GM19238 (cell line): ENCODE data around the gene MRGPRF.
"Not testable (repeated sequence)": the region's sequence is repeated elsewhere in the genome, so short reads cannot be mapped to it uniquely, and the experiment has no call there.

Source experiments
- DNase-seq: peaks from one replicate; pipeline ENCODE4 v3.0.0; 2011; ENCODE audit warnings: low spot score; ENCODE audit not compliant: insufficient read length

The MRGPRF gene

DNA sequence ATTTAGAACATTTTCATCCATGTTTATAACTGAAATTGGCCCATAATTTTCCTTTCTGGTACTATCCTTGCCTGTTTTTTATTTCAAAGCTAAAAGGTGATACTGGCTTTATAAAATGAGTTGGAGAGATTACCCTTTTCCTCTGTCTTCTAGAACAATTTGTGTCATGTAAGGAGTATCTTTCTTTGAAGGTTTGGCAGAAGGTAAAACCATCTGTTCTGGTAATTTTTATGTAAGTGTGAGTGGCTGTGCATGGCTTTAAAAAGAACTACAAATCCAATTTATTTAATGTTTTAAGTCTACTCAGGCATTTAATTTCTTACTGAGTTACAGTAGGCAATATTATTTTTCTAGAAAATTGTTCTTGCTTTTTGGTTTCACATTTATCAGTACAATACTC lies 24.6 kb downstream of the MRGPRF start:
- DNase-seq: no peak

DNA sequence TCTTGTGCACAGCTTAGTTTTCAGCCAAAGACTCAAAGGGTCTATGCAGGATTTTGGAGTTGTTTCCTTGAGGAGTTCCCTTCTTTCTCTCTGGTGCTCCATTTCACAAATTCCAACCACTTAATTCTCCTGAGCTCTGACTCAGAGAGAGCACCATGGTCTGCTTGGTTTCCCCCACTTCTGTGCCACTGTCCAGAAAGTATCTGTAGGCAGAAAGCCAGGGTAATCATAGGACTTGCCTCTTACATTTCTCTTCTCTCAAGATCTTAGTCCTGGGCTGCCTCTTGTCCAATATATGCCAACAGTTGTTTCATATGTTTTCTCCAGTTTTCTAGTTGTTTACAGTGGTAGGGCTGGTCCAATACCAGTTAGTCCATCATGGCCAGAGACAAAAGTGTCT lies 25.8 kb downstream of the MRGPRF start:
- no peak for DNase-seq

DNA sequence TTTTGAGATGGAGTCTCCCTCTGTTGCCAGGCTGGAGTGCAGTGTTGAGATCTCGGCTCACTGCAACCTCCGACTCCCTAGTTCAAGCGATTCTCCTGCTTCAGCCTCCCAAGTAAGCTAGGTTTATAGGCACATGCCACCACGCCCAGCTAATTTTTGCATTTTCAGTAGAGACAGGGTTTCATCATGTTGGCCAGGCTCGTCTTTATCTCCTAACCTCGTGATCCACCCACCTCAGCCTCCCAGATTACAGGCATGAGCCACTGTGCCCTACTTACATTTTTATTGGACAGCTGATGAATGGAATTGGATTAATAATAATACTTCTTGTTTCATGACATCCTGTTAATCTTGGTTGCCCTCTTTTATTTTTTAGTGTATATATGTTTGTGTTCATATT lies 29.2 kb downstream of the MRGPRF start:
- DNase-seq: no peak

DNA sequence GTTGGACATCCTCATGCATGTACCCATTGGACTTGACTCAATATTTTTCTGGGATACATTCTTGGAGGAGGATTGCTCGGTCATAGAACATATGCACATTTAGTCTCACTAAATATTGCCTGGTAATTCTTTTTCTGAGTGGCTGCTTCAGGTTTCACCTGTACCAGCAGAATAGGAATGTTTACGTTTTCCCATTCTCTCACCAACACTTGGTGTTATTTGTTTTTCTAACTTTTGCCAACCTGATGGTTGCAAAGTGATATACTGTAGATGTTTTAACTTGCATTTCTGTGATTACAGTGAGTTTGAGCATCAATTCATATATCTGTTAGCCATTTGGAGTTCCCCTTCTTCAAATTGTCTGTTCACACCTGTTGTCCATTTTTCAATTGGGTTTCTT lies 30.9 kb downstream of the MRGPRF start:
- no peak for DNase-seq

DNA sequence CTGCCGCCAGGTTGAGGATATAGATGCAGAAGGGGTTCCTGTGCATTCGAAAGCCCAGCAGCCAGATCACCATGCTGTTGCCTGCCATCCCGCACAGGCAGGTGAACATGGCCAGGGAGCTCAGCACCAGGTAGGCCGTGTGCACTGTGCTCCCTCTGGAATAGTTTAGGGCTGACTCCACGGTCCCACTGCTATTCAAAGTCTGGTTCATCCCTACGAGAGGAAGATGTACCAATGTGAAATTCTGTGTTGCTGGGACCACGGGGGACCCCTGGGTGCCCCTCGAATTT lies 32.3 kb downstream of the MRGPRF start, which contains the start of gene MRGPRD:
Gene MRGPRD, minus strand, starts transcription at position 211 of the 290 bp plus-strand sequence. Its CDS starts 0 bp downstream, at position 211.
- DNase-seq: no peak

DNA sequence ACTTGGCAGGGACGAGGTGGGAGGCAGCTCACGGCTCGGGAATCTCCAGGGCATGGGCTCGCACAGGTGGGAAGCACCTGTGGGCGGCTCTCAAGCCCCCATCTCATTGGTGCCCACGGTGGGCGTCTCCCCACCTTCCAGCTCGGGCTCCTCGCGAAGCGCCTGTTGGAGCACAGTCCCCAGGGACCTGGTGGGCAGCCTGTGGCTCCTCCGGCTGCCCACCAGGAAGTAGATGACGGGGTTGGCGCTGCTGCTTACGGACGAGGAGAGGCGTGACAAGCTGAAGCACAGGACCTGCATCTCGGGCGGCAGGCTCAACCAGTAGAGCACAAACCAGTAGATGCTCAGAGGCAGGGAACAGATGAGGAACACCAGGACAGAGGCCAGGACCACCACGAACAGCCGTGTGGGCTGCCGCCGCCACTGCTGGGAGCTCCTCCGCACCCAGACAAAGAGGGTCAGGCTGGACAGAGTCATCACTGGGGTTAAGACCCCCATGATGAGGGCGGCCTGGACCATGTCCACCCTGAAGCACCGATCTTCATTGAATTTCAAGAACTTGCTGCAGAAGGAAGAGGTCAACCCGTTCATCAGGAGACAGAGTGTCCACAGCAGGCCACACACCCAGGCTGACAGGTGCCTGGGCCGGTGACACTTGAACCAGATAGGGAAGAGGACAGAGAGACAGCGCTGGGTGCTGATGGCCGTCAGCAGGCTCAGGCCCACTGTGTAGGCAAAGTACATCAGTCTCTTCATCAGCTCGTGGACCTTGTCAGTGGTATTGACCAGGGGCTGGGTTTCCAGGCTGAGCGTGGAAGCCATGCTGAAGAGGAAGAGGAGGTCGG lies 32.9 kb downstream of the MRGPRF start:
- DNase-seq: no peak

DNA sequence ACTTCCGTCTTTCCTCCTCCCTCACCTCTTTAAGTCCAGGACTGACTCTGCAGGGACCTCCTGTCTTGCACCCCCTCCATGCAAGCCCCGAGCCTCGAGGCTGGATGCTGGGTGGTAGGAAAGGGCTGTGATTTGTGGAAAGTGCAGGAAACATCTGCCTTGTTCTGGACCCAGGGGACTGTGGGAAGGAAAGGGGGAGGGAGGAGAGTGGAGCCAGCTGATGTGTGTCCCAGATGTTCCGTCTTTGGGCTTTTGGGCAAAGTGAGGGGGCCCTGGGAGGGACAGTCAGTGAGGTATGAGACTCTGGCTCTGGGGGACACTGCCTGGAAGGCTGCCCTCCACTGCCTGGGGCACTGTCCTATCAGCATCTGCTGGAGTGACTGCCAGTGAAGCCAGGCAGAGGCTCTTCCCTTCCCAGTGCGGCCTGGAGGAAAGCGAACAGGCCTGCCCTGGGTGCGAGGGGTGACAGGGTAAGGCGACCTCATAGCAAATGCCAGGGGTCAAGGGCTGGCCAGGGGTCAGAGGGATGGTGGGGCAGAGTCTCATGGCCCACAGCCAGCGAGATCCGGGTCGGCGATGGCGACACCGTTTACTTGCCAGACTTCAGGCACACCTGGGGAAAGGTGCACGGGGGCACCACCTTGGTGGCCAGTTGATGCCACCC lies 34.0 kb downstream of the MRGPRF start:
- no peak for DNase-seq

- no peak for DNase-seq
These were observed 34.5 kb downstream of the MRGPRF start for GRCh38 chr11:68978626-68978930.

DNA sequence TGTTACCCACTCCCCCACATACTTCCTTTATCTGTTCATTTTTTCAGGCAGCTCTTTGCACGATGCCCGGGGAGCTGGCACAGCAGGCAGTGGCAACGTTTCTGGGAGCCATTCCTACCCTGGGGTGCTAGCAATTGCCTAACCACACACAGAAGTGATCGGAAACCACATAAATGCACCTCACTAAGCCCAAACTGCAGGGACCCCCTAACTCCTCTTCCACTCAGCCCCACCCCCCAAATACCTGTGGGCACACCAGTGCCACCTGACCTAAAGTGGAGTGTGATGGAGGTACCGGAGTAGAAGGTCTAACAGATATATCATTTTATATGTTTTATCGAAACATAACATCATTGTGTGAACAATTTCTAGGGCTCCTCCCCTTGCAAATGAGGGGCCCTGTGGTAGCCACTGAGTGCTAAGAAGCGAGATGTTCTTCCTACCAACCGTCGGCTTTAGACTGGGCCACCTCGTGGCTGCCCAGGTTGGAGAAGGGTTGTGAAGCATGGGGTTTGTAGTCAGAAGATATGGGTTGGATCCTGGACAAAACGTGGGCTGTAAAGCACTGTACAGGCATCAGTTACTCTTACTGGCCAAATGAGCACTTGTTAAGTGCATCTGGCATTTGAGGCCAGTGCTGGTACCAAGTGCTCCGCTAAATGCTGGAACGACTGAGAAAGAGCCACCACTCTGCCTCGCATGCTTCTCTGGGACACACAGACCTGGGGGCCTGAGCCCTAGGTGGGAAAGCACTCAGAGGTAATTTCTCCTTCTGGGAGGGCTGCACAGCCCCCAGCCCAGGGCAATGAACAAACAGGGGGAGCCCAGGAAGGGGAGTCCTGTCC lies 35.0 kb downstream of the MRGPRF start:
- DNase-seq: no peak

DNA sequence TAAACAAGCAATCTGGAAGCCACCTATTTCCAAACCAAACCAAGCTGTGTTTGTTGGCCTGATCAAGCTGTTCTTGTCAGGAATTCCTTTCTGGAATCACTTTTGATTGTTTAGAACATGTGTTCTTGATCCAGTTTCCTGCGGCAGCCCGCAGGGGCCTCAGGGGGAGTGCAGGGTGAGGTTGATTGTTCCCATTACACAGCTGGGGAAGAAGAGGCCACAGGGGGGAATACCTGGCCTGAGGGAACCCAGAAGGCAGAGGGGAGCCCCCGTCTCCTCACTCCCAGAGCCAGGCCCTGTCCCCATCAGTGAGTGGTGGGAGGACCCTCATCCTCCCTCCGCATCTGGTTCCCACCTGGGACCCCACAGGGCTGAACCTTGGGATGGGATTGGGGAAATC lies 36.5 kb downstream of the MRGPRF start:
- DNase-seq: no peak

DNA sequence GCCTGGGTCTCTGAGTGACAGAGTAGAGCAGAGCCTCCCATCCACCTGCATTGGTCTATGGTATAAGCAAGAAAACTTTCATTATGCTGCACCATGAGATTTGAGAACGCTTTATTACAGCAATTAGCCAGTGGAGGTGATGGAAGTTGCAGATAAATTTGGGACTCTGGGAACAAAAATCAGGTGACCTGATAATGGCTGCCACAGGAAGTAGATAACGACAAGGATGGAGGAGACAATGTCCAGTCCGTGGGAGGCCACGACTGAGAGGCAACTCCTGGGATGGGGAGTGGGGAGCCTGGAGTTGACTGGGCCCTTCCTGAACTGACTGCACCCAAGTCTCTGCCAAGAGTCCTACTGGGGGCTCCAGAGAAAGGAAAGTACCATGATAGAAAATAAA lies 37.0 kb downstream of the MRGPRF start:
- DNase-seq: no peak

DNA sequence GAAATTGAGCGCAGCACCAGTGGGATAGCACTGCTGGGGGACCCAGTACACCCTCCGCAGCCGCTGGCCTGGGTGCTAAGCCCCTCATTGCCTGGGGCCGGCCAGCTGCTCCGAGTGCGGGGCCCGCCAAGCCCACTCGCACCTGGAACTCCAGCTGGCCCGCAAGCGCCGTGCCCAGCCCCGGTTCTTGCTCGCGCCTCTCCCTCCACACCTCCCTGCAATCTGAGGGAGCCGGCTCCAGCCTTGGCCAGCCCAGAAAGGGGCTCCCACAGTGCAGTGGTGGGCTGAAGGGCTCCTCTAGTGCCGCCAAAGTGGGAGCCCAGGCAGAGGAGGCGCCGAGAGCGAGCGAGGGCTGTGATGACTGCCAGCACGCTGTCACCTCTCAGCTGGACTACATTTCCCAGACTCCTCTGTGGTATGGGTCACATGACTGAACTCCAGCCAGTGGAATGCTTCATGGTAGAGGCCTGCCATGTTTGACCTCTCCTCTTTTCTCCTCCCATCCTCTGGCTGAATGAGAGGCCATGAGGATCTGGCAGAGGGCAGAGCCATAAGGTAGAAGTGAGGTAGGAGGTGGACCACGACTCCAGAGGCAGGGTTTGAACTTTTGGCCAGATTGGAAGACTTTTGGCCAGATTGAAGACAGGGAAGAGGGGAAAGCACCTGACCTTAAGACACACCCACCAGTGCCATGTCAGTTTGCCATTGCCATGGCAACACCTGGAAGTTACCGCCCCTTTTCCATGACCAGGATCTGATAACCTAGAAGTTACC lies 38.4 kb downstream of the MRGPRF start:
- no peak for DNase-seq

- DNase-seq: not testable (repeated sequence)
These were observed 39.3 kb downstream of the MRGPRF start for GRCh38 chr11:68973706-68974105.

- no peak for DNase-seq
These were observed 39.8 kb downstream of the MRGPRF start for GRCh38 chr11:68973219-68973618.

GRCh38 chr11:68970921-68971636 lies 42.0 kb downstream of the MRGPRF start:
- no peak for DNase-seq

- DNase-seq: no peak
These were observed 43.7 kb downstream of the MRGPRF start for GRCh38 chr11:68969386-68969785.

- DNase-seq: no peak
These were observed 44.5 kb downstream of the MRGPRF start for GRCh38 chr11:68968306-68969250.

- no peak for DNase-seq
These were observed 45.9 kb downstream of the MRGPRF start for GRCh38 chr11:68966894-68967780.
